HepG2 (cell line): Measurements from ENCODE around the gene TULP3. TPM values are rescaled to one million over a fixed set of nuclear protein-coding genes. Genes with fewer than 3 reads are reported as not detected.

ENCODE experiments used
- CREM ChIP-seq, 2 experiments: sonication (generic) in 1 of 2; formaldehyde crosslinking in 1 of 2; IDR thresholded peaks; 2 replicates each; pipeline versions ENCODE4 v1.4.0 to v1.6.1; 2016 to 2020; ENCODE audit warnings: antibody characterized with exemption in 1 of 2, mild to moderate bottlenecking in 1 of 2, missing genetic modification reagents in 1 of 2
- HMG20A ChIP-seq: IDR thresholded peaks from 2 replicates; pipeline ENCODE4 v1.6.1; 2016; ENCODE audit warnings: borderline replicate concordance
- IKZF1 ChIP-seq: fragments of 450-650 bp; IDR thresholded peaks from 2 replicates; pipeline ENCODE4 v1.7.1; 2016
- ISL2 ChIP-seq: sonication (generic); formaldehyde crosslinking; IDR thresholded peaks from 2 replicates; pipeline ENCODE4 v1.5.0; 2020; ENCODE audit warnings: missing genetic modification reagents
- KDM3A ChIP-seq: IDR thresholded peaks from 2 replicates; pipeline ENCODE4 v1.6.1; 2018; ENCODE audit warnings: low read depth, missing compliant biosample characterization
- MLLT10 ChIP-seq: sonication (generic); formaldehyde crosslinking; IDR thresholded peaks from 2 replicates; pipeline ENCODE4 v1.4.0; 2020; ENCODE audit warnings: missing genetic modification reagents
- REPIN1 ChIP-seq: sonication (generic); formaldehyde crosslinking; IDR thresholded peaks from 2 replicates; pipeline ENCODE4 v1.8.0; 2022; ENCODE audit warnings: missing genetic modification reagents, low read depth, mild to moderate bottlenecking, borderline replicate concordance
- RFX1 ChIP-seq: fragments of 450-650 bp; IDR thresholded peaks from 2 replicates; pipeline ENCODE4 v1.6.1; 2017
- RFXANK ChIP-seq: IDR thresholded peaks from 2 replicates; pipeline ENCODE4 v1.6.1; 2016
- RFXAP ChIP-seq: sonication (generic); formaldehyde crosslinking; IDR thresholded peaks from 2 replicates; pipeline ENCODE4 v1.4.0; 2020; ENCODE audit warnings: missing genetic modification reagents, borderline replicate concordance
- RXRB ChIP-seq: IDR thresholded peaks from 2 replicates; pipeline ENCODE4 v1.6.1; 2016; ENCODE audit warnings: borderline replicate concordance, missing genetic modification reagents, missing compliant biosample characterization
- SALL1 ChIP-seq: sonication (generic); formaldehyde crosslinking; IDR thresholded peaks from 2 replicates; pipeline ENCODE4 v1.8.0; 2022; ENCODE audit warnings: mild to moderate bottlenecking, missing genetic modification reagents
- ZBTB7B ChIP-seq: sonication (generic); formaldehyde crosslinking; IDR thresholded peaks from 2 replicates; pipeline ENCODE4 v1.4.0; 2020; ENCODE audit warnings: missing genetic modification reagents
- ZNF264 ChIP-seq: sonication (generic); formaldehyde crosslinking; IDR thresholded peaks from 2 replicates; pipeline ENCODE4 v1.4.0; 2020; ENCODE audit warnings: missing genetic modification reagents
- ZNF430 ChIP-seq: sonication (generic); formaldehyde crosslinking; IDR thresholded peaks from 2 replicates; pipeline ENCODE4 v1.9.0; 2021; ENCODE audit warnings: mild to moderate bottlenecking, missing genetic modification reagents
- ZNF460 ChIP-seq: sonication (generic); formaldehyde crosslinking; IDR thresholded peaks from 2 replicates; pipeline ENCODE4 v1.5.1; 2020; ENCODE audit warnings: missing genetic modification reagents, mild to moderate bottlenecking, borderline replicate concordance
- polyA plus RNA-seq, 8 experiments: library from polyadenylated mRNA; depleted of rRNA in 3 of 8; stranded (reverse) in 7 of 8; unstranded in 1 of 8; fragments of >200 nt; fragmentation: Illumina TruSeq in 4 of 8; extraction: Trizol in 4 of 8; gene quantifications; 2 replicates each; pipeline versions ENCODE4 v1.2.1 to v1.2.3, GENCODE V29; 2011 to 2016; ENCODE audit warnings: low read depth in 4 of 8, missing spikeins in 1 of 8, mixed read lengths in 1 of 8; ENCODE audit not compliant: insufficient read depth in 1 of 8
- total RNA-seq, 5 experiments: library from RNA; depleted of rRNA; stranded (reverse); fragments of >200 nt; fragmentation: Illumina TruSeq; extraction: Trizol; gene quantifications; 2 replicates each; pipeline ENCODE4 v1.2.3, GENCODE V29; 2016; ENCODE audit warnings: low read depth in 1 of 5
- TF ChIP-seq, protein P1 (sequence below): sonication (generic); formaldehyde crosslinking; IDR thresholded peaks from 2 replicates; pipeline ENCODE4 v1.5.0; 2020; ENCODE audit warnings: mild to moderate bottlenecking, missing genetic modification reagents, borderline replicate concordance
- TF ChIP-seq, protein P2 (sequence below): IDR thresholded peaks from 2 replicates; pipeline ENCODE4 v1.6.1; 2016; ENCODE audit warnings: mild to moderate bottlenecking
- TF ChIP-seq, protein P3 (sequence below): sonication (generic); formaldehyde crosslinking; IDR thresholded peaks from 2 replicates; pipeline ENCODE4 v1.4.0; 2020; ENCODE audit warnings: missing genetic modification reagents, mild to moderate bottlenecking, borderline replicate concordance

Gene TULP3
- total and polyA plus RNA-seq, 2 of the 13 experiments (the other 11 are each of a cell fraction or from before 2014, with no cell fraction given), result 11.2 to 13.2 TPM

DNA sequence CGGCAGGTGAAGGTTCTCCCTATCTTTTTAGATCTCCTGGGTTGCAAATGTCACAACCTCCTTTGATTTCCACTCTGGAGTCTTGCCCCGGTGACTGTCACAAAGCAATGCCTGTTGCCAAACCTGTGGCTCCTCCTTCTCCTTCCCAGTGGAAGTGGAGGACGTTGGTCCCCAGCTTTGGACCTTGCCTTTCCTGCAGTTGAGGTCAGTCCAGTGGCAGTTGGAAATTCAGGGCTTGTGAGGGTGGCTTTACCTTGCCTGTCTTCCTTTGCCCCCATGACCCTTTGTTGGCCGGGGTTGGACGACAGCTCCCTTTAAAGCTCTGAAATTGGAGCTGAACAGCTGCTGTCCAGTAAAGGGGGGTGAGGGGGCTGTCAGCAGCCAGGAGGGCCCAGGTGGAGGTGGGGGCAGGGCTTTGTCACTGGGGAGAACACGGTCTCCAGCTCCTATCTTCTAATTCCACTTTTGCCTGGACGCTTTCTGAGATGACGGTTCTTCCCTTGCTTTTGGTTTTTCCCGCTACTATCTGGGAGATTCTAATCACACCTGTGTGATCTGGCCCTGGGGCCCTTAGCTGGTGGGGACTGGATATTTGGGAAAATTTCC, 72.6 kb downstream of the TULP3 start (continued):
- TF ChIP-seq, protein P1, sequence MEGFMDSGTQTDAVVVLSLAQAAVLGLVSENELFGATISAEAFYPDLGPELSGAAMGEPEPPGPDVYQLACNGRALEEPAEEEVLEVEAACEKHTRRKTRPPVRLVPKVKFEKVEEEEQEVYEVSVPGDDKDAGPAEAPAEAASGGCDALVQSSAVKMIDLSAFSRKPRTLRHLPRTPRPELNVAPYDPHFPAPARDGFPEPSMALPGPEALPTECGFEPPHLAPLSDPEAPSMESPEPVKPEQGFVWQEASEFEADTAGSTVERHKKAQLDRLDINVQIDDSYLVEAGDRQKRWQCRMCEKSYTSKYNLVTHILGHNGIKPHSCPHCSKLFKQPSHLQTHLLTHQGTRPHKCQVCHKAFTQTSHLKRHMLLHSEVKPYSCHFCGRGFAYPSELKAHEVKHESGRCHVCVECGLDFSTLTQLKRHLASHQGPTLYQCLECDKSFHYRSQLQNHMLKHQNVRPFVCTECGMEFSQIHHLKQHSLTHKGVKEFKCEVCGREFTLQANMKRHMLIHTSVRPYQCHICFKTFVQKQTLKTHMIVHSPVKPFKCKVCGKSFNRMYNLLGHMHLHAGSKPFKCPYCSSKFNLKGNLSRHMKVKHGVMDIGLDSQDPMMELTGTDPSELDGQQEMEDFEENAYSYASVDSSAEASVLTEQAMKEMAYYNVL (CRISPR knock-in tag), result peak; percentile 67
- TF ChIP-seq HMG20A (CRISPR knock-in tag) (peak; percentile 75; the same call in 1 of the 2 replicates), CREM (IDR thresholded peaks at IDR 0.05) (peak; percentile 76; the same call in 1 of the 2 replicates), CREM (CRISPR knock-in tag; IDR thresholded peaks at IDR 0.05) (no peak), MLLT10 (CRISPR knock-in tag) (no peak), RXRB (CRISPR knock-in tag) (peak; percentile 54), SALL1 (CRISPR knock-in tag) (peak; percentile 80), ISL2 (CRISPR knock-in tag) (no peak), IKZF1 (no peak), ZNF264 (CRISPR knock-in tag) (no peak), KDM3A (CRISPR knock-in tag) (peak; percentile 51; the same call in 1 of the 2 replicates), RFXAP (CRISPR knock-in tag) (0 out of 2 replicates have a peak, but pooled peaks have one; percentile 26), ZNF430 (CRISPR knock-in tag) (no peak), REPIN1 (CRISPR knock-in tag) (peak; percentile 50; the same call in 1 of the 2 replicates), ZBTB7B (CRISPR knock-in tag) (no peak), RFX1 (no peak), ZNF460 (CRISPR knock-in tag) (no peak), RFXANK (CRISPR knock-in tag) (no peak)
- TF ChIP-seq, protein P2, sequence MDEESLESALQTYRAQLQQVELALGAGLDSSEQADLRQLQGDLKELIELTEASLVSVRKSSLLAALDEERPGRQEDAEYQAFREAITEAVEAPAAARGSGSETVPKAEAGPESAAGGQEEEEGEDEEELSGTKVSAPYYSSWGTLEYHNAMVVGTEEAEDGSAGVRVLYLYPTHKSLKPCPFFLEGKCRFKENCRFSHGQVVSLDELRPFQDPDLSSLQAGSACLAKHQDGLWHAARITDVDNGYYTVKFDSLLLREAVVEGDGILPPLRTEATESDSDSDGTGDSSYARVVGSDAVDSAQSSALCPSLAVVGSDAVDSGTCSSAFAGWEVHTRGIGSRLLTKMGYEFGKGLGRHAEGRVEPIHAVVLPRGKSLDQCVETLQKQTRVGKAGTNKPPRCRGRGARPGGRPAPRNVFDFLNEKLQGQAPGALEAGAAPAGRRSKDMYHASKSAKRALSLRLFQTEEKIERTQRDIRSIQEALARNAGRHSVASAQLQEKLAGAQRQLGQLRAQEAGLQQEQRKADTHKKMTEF (CRISPR knock-in tag), result peak; percentile 18; the same call in 1 of the 2 replicates
- TF ChIP-seq, protein P3, sequence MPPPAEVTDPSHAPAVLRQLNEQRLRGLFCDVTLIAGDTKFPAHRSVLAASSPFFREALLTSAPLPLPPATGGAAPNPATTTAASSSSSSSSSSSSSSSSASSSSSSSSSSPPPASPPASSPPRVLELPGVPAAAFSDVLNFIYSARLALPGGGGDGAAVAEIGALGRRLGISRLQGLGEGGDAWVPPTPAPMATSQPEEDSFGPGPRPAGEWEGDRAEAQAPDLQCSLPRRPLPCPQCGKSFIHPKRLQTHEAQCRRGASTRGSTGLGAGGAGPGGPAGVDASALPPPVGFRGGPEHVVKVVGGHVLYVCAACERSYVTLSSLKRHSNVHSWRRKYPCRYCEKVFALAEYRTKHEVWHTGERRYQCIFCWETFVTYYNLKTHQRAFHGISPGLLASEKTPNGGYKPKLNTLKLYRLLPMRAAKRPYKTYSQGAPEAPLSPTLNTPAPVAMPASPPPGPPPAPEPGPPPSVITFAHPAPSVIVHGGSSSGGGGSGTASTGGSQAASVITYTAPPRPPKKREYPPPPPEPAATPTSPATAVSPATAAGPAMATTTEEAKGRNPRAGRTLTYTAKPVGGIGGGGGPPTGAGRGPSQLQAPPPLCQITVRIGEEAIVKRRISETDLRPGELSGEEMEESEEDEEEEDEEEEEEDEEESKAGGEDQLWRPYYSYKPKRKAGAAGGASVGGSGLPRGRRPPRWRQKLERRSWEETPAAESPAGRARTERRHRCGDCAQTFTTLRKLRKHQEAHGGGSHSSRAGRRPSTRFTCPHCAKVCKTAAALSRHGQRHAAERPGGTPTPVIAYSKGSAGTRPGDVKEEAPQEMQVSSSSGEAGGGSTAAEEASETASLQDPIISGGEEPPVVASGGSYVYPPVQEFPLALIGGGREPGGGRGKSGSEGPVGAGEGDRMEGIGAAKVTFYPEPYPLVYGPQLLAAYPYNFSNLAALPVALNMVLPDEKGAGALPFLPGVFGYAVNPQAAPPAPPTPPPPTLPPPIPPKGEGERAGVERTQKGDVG (CRISPR knock-in tag), result no peak
